Hepatocyte (in vitro differentiated cells): Measurements from ENCODE around the gene LRP4.

Experiments used
- EZH2 ChIP-seq: fragments of 200-600 bp; sonication (generic); IDR thresholded peaks from 2 replicates; pipeline ENCODE4 v1.6.1; 2016; ENCODE audit warnings: antibody characterized with exemption, mild to moderate bottlenecking, borderline replicate concordance
- EZH2phosphoT487 ChIP-seq: fragments of 200-600 bp; sonication (generic); IDR thresholded peaks from one replicate; pipeline ENCODE4 v1.6.1; 2018; ENCODE audit warnings: antibody characterized with exemption, mild to moderate bottlenecking, low read depth, moderate library complexity; ENCODE audit not compliant: unreplicated experiment, severe bottlenecking
- TF ChIP-seq, protein P1 (sequence below): fragments of 200-600 bp; sonication (generic); IDR thresholded peaks from 2 replicates; pipeline ENCODE4 v1.5.1; 2016; ENCODE audit warnings: antibody characterized with exemption, mild to moderate bottlenecking; ENCODE audit not compliant: poor library complexity

DNA sequence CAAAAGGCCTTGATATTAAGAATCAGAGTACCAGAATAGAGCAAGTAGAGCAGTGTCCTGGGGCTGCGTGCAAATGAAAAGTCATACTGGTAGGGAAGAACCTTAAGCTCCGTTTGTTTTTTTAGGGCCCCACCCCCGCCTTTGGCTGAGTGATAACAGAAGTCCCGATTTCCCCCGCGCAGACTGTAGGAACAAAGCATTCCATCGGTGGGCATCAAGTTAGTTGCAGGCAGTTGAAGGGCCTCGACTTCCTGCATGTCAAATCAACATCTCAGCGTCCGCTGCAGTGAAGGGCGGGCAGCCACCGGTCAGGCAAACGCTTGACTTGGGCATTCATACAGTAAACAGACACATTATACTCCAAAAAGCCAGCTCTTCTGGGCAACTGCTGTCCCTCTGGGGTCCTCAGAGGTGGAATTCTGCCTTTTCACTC, 11.7 kb downstream of the LRP4 start:
- TF ChIP-seq, protein P1, sequence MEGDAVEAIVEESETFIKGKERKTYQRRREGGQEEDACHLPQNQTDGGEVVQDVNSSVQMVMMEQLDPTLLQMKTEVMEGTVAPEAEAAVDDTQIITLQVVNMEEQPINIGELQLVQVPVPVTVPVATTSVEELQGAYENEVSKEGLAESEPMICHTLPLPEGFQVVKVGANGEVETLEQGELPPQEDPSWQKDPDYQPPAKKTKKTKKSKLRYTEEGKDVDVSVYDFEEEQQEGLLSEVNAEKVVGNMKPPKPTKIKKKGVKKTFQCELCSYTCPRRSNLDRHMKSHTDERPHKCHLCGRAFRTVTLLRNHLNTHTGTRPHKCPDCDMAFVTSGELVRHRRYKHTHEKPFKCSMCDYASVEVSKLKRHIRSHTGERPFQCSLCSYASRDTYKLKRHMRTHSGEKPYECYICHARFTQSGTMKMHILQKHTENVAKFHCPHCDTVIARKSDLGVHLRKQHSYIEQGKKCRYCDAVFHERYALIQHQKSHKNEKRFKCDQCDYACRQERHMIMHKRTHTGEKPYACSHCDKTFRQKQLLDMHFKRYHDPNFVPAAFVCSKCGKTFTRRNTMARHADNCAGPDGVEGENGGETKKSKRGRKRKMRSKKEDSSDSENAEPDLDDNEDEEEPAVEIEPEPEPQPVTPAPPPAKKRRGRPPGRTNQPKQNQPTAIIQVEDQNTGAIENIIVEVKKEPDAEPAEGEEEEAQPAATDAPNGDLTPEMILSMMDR, result no peak
- TF ChIP-seq EZH2 (no peak), EZH2phosphoT487 (no peak)
